Parathyroid adenoma (tissue), 2 donors: ENCODE results near the gene MYO18B.

ENCODE experiments used
- H2AFZ ChIP-seq: fragments of 300-600 bp; sonication (generic); one replicate; pipeline ENCODE4 v1.7.0; 2017; ENCODE audit warnings: antibody characterized with exemption, mild to moderate bottlenecking
- H3K27ac ChIP-seq: fragments of 300-600 bp; sonication (generic); one replicate; pipeline ENCODE4 v1.7.0; 2017
- H3K27me3 ChIP-seq: fragments of 300-600 bp; sonication (generic); one replicate; pipeline ENCODE4 v1.7.0; 2017; ENCODE audit warnings: low read length; ENCODE audit not compliant: control insufficient read depth, insufficient read depth
- H3K36me3 ChIP-seq: fragments of 300-600 bp; sonication (generic); one replicate; pipeline ENCODE4 v1.7.0; 2017; ENCODE audit warnings: low read length; ENCODE audit not compliant: control insufficient read depth, insufficient read depth
- H3K4me1 ChIP-seq: fragments of 300-600 bp; sonication (generic); one replicate; pipeline ENCODE4 v1.7.0; 2017; ENCODE audit warnings: control low read depth
- H3K4me2 ChIP-seq: fragments of 300-600 bp; sonication (generic); one replicate; pipeline ENCODE4 v1.7.0; 2017; ENCODE audit warnings: low read length
- H3K4me3 ChIP-seq: fragments of 300-600 bp; sonication (generic); one replicate; pipeline ENCODE4 v1.7.0; 2017; ENCODE audit warnings: low read depth, low read length
- H3K79me2 ChIP-seq: fragments of 300-600 bp; sonication (generic); one replicate; pipeline ENCODE4 v1.7.0; 2017; ENCODE audit warnings: control low read depth
- H3K9ac ChIP-seq: fragments of 300-600 bp; sonication (generic); one replicate; pipeline ENCODE4 v1.7.0; 2017; ENCODE audit warnings: mild to moderate bottlenecking
- H3K9me3 ChIP-seq: fragments of 300-600 bp; sonication (generic); one replicate; pipeline ENCODE4 v1.7.0; 2017; ENCODE audit warnings: low read length; ENCODE audit not compliant: control insufficient read depth
- TF ChIP-seq, protein P1 (sequence below): fragments of 300-600 bp; sonication (generic); IDR thresholded peaks from one replicate; pipeline ENCODE4 v1.7.0; 2017; ENCODE audit warnings: antibody characterized with exemption, mild to moderate bottlenecking
- donor health status: primary hyperparathyroidism.

MYO18B gene

DNA sequence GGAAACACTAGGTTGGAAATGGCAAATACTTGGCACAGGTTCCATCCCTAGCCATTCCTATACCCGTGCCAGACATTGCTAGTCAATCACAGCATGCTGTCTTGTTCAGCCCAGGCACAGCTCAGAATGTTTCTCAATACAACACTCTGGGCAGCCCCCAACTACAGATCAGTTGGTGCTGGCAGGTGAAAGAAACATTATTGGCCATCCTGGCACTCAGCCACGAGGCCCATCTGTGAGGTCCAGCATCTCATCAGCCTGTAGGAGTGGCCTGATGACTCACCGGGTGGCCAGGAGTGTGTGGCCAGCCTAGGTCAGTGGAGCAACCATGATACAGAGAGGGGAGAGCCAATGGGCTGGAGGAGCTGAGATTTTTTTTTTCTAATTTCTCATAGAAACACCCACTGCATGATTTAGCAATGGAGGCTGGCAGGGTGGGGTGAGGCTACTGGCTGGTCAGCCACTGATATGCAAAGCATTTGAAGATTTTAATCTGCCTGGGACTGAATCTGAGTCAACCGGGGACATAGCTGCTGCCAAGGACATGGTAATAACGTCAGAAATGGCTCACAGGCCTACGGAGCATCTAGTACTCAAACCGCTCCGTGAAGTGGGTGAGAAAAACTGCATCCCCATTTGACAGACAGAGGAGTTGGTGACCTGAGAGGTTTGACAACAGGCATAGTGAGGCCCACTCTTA, 5.4 kb downstream of the MYO18B start:
- TF ChIP-seq, protein P1, sequence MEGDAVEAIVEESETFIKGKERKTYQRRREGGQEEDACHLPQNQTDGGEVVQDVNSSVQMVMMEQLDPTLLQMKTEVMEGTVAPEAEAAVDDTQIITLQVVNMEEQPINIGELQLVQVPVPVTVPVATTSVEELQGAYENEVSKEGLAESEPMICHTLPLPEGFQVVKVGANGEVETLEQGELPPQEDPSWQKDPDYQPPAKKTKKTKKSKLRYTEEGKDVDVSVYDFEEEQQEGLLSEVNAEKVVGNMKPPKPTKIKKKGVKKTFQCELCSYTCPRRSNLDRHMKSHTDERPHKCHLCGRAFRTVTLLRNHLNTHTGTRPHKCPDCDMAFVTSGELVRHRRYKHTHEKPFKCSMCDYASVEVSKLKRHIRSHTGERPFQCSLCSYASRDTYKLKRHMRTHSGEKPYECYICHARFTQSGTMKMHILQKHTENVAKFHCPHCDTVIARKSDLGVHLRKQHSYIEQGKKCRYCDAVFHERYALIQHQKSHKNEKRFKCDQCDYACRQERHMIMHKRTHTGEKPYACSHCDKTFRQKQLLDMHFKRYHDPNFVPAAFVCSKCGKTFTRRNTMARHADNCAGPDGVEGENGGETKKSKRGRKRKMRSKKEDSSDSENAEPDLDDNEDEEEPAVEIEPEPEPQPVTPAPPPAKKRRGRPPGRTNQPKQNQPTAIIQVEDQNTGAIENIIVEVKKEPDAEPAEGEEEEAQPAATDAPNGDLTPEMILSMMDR = no peak
- no peaks in the 10 kb centered on the region for H3K36me3 ChIP-seq
- no peaks in the 10 kb centered on the region for H3K4me1 ChIP-seq
- no peaks in the 10 kb centered on the region for H3K9me3 ChIP-seq
- no peaks in the 10 kb centered on the region for H3K27me3 ChIP-seq
- no peak overlapping the region for H2AFZ ChIP-seq
- no peak overlapping the region for H3K4me2 ChIP-seq
- H3K4me3 ChIP-seq = no peak overlapping the region
- no peaks in the 10 kb centered on the region for H3K79me2 ChIP-seq
- no peak overlapping the region for H3K27ac ChIP-seq
- no peak overlapping the region for H3K9ac ChIP-seq

DNA sequence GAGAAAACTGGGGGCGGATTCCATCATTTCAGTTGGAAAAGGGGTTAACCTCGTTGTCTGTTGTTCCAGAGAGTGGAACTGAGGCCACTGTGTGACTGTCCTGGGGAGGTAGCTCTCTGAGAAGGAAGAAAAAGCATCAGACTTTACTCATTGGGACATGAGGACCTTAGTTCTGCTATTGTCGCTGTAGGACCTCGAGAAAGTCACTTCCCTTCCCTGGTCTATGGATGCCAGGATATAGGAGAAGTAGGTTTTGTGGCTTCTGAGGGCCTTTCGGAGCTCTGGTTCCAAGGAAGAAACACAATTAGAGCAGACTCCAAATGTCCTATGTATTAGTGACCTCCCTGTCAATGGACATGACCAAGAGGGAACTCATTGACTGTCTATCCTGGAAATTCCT, 6.2 kb downstream of the MYO18B start:
- Histone ChIP-seq H3K4me2 (no peak overlapping the region), H3K4me3 (no peak overlapping the region), H3K79me2 (no peaks in the 10 kb centered on the region), H3K9ac (no peak overlapping the region), H3K4me1 (no peaks in the 10 kb centered on the region), H3K27me3 (no peaks in the 10 kb centered on the region), H3K9me3 (no peaks in the 10 kb centered on the region), H2AFZ (no peak overlapping the region), H3K36me3 (no peaks in the 10 kb centered on the region), H3K27ac (no peak overlapping the region)
- TF ChIP-seq, protein P1 = no peak

DNA sequence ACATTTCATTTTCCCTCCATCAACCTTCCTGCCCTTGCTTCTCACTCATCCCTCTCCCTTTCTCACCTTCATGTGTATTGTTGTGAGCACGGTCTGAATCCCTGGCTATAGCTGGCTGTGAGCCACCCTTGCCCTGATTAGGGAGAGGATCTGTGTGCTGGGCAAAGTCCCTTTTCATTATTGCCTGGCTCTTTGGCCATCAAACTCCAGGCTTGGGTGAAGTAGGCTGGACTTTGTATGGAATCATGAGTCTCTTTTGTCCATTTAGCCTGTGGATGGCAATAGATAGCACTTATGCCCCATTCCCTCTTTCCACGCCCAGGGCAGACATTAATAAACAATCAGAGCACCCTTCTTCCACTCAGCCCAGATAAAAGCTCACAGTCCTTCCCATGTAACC, 6.7 kb downstream of the MYO18B start:
- Histone ChIP-seq H2AFZ (no peak overlapping the region), H3K27me3 (no peaks in the 10 kb centered on the region), H3K4me2 (no peak overlapping the region), H3K9me3 (no peaks in the 10 kb centered on the region), H3K4me3 (no peak overlapping the region), H3K36me3 (no peaks in the 10 kb centered on the region), H3K9ac (no peak overlapping the region), H3K79me2 (no peaks in the 10 kb centered on the region), H3K4me1 (no peaks in the 10 kb centered on the region), H3K27ac (no peak overlapping the region)
- TF ChIP-seq, protein P1 = no peak

DNA sequence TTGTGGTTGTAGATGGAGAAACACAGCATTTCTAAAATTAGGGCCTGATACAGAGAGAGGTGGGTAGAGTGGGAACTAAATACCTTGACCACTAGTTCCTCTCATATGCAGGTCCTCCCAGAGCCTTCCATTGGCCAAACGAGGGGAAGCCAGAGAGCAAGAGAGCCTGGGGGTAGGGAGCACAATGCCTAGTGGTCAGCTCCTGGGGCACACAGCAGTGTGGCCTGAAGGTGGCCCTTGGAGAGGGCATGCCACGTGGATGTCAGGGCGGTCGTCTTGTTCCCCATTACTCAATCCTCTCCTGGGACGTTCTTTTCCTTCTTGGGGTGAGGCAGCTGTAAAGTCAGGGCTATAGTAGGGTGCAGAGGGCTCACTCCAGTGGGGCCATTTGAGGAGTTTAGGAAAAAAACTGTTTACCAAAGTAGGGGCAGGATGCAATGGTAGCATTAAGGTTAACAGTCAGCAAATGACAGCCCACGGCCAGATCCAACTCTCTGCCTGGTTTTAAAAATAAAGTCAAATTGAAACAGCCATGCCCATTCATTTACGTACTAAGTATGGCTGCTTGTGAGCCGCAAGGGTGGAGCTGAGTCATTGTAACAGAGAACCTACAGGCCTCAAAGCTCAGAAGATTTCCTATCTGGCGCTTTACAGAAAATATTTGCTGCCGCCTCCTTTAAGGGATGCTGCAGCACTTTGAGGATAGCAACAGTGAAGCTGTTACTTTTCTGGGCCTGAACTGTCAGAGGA, 7.6 kb downstream of the MYO18B start:
- H3K4me1 ChIP-seq = no peaks in the 10 kb centered on the region
- H3K79me2 ChIP-seq = no peaks in the 10 kb centered on the region
- no peak overlapping the region for H3K27ac ChIP-seq
- H3K9ac ChIP-seq = no peak overlapping the region
- TF ChIP-seq, protein P1 = no peak
- H2AFZ ChIP-seq = no peak overlapping the region
- no peak overlapping the region for H3K4me2 ChIP-seq
- no peaks in the 10 kb centered on the region for H3K27me3 ChIP-seq
- no peak overlapping the region for H3K4me3 ChIP-seq
- no peaks in the 10 kb centered on the region for H3K36me3 ChIP-seq
- H3K9me3 ChIP-seq = no peaks in the 10 kb centered on the region
